ENCODE results near the gene DLG2. TPM values are rescaled to one million over a fixed set of nuclear protein-coding genes. Genes with fewer than 3 reads are reported as not detected.
"Not testable (repeated sequence)": the region's sequence is repeated elsewhere in the genome, so short reads cannot be mapped to it uniquely, and the experiment has no call there.

DLG2 gene
- total RNA-seq, 2 experiments from 2014 or later: 1.3 to 1.7 TPM

- H3K27me3 Mint-ChIP-seq: no peaks in the 10 kb centered on the region
- no peak overlapping the region for H3K4me3 Mint-ChIP-seq
- H3K4me1 Mint-ChIP-seq: no peaks in the 10 kb centered on the region
- no peaks in the 10 kb centered on the region for H3K36me3 Mint-ChIP-seq (ENCODE audit: low read depth)
- no peaks in the 10 kb centered on the region for H3K9me3 Mint-ChIP-seq
- POLR2A ChIA-PET: no interaction called here
- no peak for DNase-seq
- no peak overlapping the region for H3K27ac Mint-ChIP-seq
- CTCF ChIA-PET: no interaction called here
These were observed 2188.7 kb downstream of the DLG2 start for GRCh38 chr11:83438438-83438837.

GRCh38 chr11:83437939-83438338 lies 2189.2 kb downstream of the DLG2 start:
- ChIA-PET POLR2A (no interaction called here), CTCF (no interaction called here)
- Mint-ChIP-seq H3K27me3 (no peaks in the 10 kb centered on the region), H3K9me3 (no peaks in the 10 kb centered on the region), H3K4me1 (no peaks in the 10 kb centered on the region), H3K27ac (no peak overlapping the region), H3K4me3 (no peak overlapping the region), H3K36me3 (ENCODE audit: low read depth) (no peaks in the 10 kb centered on the region)
- no peak for DNase-seq

- H3K4me1 Mint-ChIP-seq: no peaks in the 10 kb centered on the region
- no peaks in the 10 kb centered on the region for H3K9me3 Mint-ChIP-seq
- no peak for DNase-seq
- H3K36me3 Mint-ChIP-seq (ENCODE audit: low read depth): no peaks in the 10 kb centered on the region
- ChIA-PET CTCF (no interaction called here), POLR2A (no interaction called here)
- H3K4me3 Mint-ChIP-seq: no peak overlapping the region
- H3K27ac Mint-ChIP-seq: no peak overlapping the region
- H3K27me3 Mint-ChIP-seq: no peaks in the 10 kb centered on the region
These were observed 2190.3 kb downstream of the DLG2 start for GRCh38 chr11:83436855-83437254.

- POLR2A ChIA-PET; H3K4me1 Mint-ChIP-seq; H3K4me3 Mint-ChIP-seq; H3K27ac Mint-ChIP-seq; CTCF ChIA-PET; H3K9me3 Mint-ChIP-seq; DNase-seq; H3K27me3 Mint-ChIP-seq; H3K36me3 Mint-ChIP-seq (ENCODE audit: low read depth): not testable (repeated sequence)
These were observed 2192.3 kb downstream of the DLG2 start for GRCh38 chr11:83434812-83435211.

- H3K36me3 Mint-ChIP-seq (ENCODE audit: low read depth): no peaks in the 10 kb centered on the region
- DNase-seq: no peak
- no peaks in the 10 kb centered on the region for H3K4me1 Mint-ChIP-seq
- ChIA-PET POLR2A (no interaction called here), CTCF (no interaction called here)
- H3K27me3 Mint-ChIP-seq: no peaks in the 10 kb centered on the region
- no peak overlapping the region for H3K4me3 Mint-ChIP-seq
- no peak overlapping the region for H3K27ac Mint-ChIP-seq
- H3K9me3 Mint-ChIP-seq: no peaks in the 10 kb centered on the region
These were observed 2199.2 kb downstream of the DLG2 start for GRCh38 chr11:83427943-83428342.

GRCh38 chr11:83427501-83427900 lies 2199.6 kb downstream of the DLG2 start:
- ChIA-PET POLR2A (no interaction called here), CTCF (no interaction called here)
- no peaks in the 10 kb centered on the region for H3K36me3 Mint-ChIP-seq (ENCODE audit: low read depth)
- H3K27me3 Mint-ChIP-seq: no peaks in the 10 kb centered on the region
- H3K27ac Mint-ChIP-seq: no peak overlapping the region
- H3K4me1 Mint-ChIP-seq: no peaks in the 10 kb centered on the region
- H3K4me3 Mint-ChIP-seq: no peak overlapping the region
- no peak for DNase-seq
- peaks cover 1% of the 10 kb centered on the region for H3K9me3 Mint-ChIP-seq

GRCh38 chr11:83425137-83425466 lies 2202.0 kb downstream of the DLG2 start:
- Mint-ChIP-seq H3K9me3 (peaks cover 9% of the 10 kb centered on the region), H3K4me1 (no peaks in the 10 kb centered on the region), H3K4me3 (no peak overlapping the region), H3K27ac (no peak overlapping the region), H3K36me3 (ENCODE audit: low read depth) (no peaks in the 10 kb centered on the region), H3K27me3 (no peaks in the 10 kb centered on the region)
- DNase-seq: no peak
- ChIA-PET CTCF (no interaction called here), POLR2A (no interaction called here)

- H3K4me3 Mint-ChIP-seq: no peak overlapping the region
- H3K36me3 Mint-ChIP-seq (ENCODE audit: low read depth): no peaks in the 10 kb centered on the region
- H3K27me3 Mint-ChIP-seq: no peaks in the 10 kb centered on the region
- CTCF ChIA-PET: no interaction called here
- no peak overlapping the region for H3K27ac Mint-ChIP-seq
- H3K9me3 Mint-ChIP-seq: peaks cover 9% of the 10 kb centered on the region
- POLR2A ChIA-PET: no interaction called here
- no peak for DNase-seq
- H3K4me1 Mint-ChIP-seq: no peaks in the 10 kb centered on the region
These were observed 2202.6 kb downstream of the DLG2 start for GRCh38 chr11:83424376-83425136.

GRCh38 chr11:83422641-83423040 lies 2204.5 kb downstream of the DLG2 start:
- H3K36me3 Mint-ChIP-seq (ENCODE audit: low read depth); H3K4me1 Mint-ChIP-seq; H3K27ac Mint-ChIP-seq; H3K4me3 Mint-ChIP-seq; H3K9me3 Mint-ChIP-seq; H3K27me3 Mint-ChIP-seq; CTCF ChIA-PET; DNase-seq; POLR2A ChIA-PET: not testable (repeated sequence)

GRCh38 chr11:83410605-83411565 lies 2216.3 kb downstream of the DLG2 start:
- Mint-ChIP-seq H3K4me3 (no peak overlapping the region), H3K36me3 (ENCODE audit: low read depth) (no peaks in the 10 kb centered on the region), H3K9me3 (no peaks in the 10 kb centered on the region), H3K27ac (no peak overlapping the region), H3K27me3 (no peaks in the 10 kb centered on the region), H3K4me1 (no peaks in the 10 kb centered on the region)
- CTCF ChIA-PET: no interaction called here
- no peak for DNase-seq
- POLR2A ChIA-PET: no interaction called here

GRCh38 chr11:83409891-83410290 lies 2217.3 kb downstream of the DLG2 start:
- ChIA-PET CTCF (no interaction called here), POLR2A (no interaction called here)
- no peaks in the 10 kb centered on the region for H3K4me1 Mint-ChIP-seq
- no peaks in the 10 kb centered on the region for H3K36me3 Mint-ChIP-seq (ENCODE audit: low read depth)
- no peak overlapping the region for H3K4me3 Mint-ChIP-seq
- DNase-seq: no peak
- H3K27me3 Mint-ChIP-seq: no peaks in the 10 kb centered on the region
- H3K27ac Mint-ChIP-seq: no peak overlapping the region
- no peaks in the 10 kb centered on the region for H3K9me3 Mint-ChIP-seq

- H3K9me3 Mint-ChIP-seq: no peaks in the 10 kb centered on the region
- no peaks in the 10 kb centered on the region for H3K4me1 Mint-ChIP-seq
- no peak overlapping the region for H3K27ac Mint-ChIP-seq
- no peak for DNase-seq
- no peaks in the 10 kb centered on the region for H3K27me3 Mint-ChIP-seq
- CTCF ChIA-PET: no interaction called here
- no peak overlapping the region for H3K4me3 Mint-ChIP-seq
- H3K36me3 Mint-ChIP-seq (ENCODE audit: low read depth): no peaks in the 10 kb centered on the region
- POLR2A ChIA-PET: no interaction called here
These were observed 2217.7 kb downstream of the DLG2 start for GRCh38 chr11:83409476-83409875.

GRCh38 chr11:83408946-83409345 lies 2218.2 kb downstream of the DLG2 start:
- no peaks in the 10 kb centered on the region for H3K36me3 Mint-ChIP-seq (ENCODE audit: low read depth)
- H3K27me3 Mint-ChIP-seq: no peaks in the 10 kb centered on the region
- POLR2A ChIA-PET: no interaction called here

More at GRCh38 chr11:83408946-83409345, 2218.2 kb downstream of the DLG2 start:
- no peak overlapping the region for H3K4me3 Mint-ChIP-seq
- no peaks in the 10 kb centered on the region for H3K4me1 Mint-ChIP-seq
- CTCF ChIA-PET: no interaction called here
- DNase-seq: no peak
- H3K27ac Mint-ChIP-seq: no peak overlapping the region
- H3K9me3 Mint-ChIP-seq: no peaks in the 10 kb centered on the region

Measured in activated CD4-positive, alpha-beta memory T cell treated with anti-CD3 and anti-CD28 coated beads, Interleukin-2, amount 10 ng/mL, durations not matched to agents 7 days and 5 days (primary cell).